CD14-positive monocyte (primary cell): Measurements from ENCODE around the gene KCTD2. TPM values are rescaled to one million over a fixed set of nuclear protein-coding genes. Genes with fewer than 3 reads are reported as not detected.
A peak's percentile ranks its signal among the peaks of the same experiment; 100 is the strongest.

Experiments used
- DNase-seq, 3 donors: peaks; one replicate each; pipeline ENCODE4 v3.0.0-alpha.2; 2011 to 2022
- H2AFZ ChIP-seq: 2 replicates; pipeline ENCODE4 v1.6.0; 2012; ENCODE audit warnings: mild to moderate bottlenecking, low read depth, low read length, inconsistent platforms; ENCODE audit not compliant: insufficient read depth, poor library complexity, severe bottlenecking
- H3K27ac ChIP-seq, 2 donors: 1 replicate in 1 of 2; 2 replicates in 1 of 2; pipeline ENCODE4 v1.5.1; 2012 to 2013; ENCODE audit warnings: low read length in 2 of 2, control low read depth in 1 of 2, inconsistent platforms in 1 of 2, low read depth in 1 of 2, mild to moderate bottlenecking in 1 of 2
- H3K27me3 ChIP-seq, 2 donors: one replicate each; pipeline versions ENCODE4 v1.6.0 to v1.6.1; 2011 to 2013; ENCODE audit warnings: low read length in 2 of 2; ENCODE audit not compliant: control insufficient read depth in 2 of 2, insufficient read depth in 2 of 2
- H3K36me3 ChIP-seq, 2 donors: replicated peaks in 1 of 2; 1 replicate in 1 of 2; 2 replicates in 1 of 2; pipeline versions ENCODE4 v1.5.1 to v1.6.1; 2012 to 2013; ENCODE audit warnings: low read length in 2 of 2, control low read depth in 1 of 2, inconsistent platforms in 1 of 2, mild to moderate bottlenecking in 1 of 2; ENCODE audit not compliant: insufficient read depth in 2 of 2, control insufficient read depth in 1 of 2
- H3K4me1 ChIP-seq, 2 donors: 1 replicate in 1 of 2; 2 replicates in 1 of 2; pipeline versions ENCODE4 v1.5.1 to v1.6.1; 2012 to 2013; ENCODE audit warnings: low read length in 2 of 2, control low read depth in 1 of 2, inconsistent platforms in 1 of 2, mild to moderate bottlenecking in 1 of 2, moderate library complexity in 1 of 2; ENCODE audit not compliant: insufficient read depth in 2 of 2, control insufficient read depth in 1 of 2
- H3K4me2 ChIP-seq: replicated peaks from 2 replicates; pipeline ENCODE3; 2012; ENCODE audit warnings: low read length, moderate library complexity, mild to moderate bottlenecking; ENCODE audit not compliant: poor library complexity, severe bottlenecking; ENCODE audit errors: extremely low read depth
- H3K4me3 ChIP-seq, 3 experiments: fragments of 200-600 bp in 1 of 3; sonication (generic) in 1 of 3; replicated peaks in 1 of 3; 1 replicate in 2 of 3; 2 replicates in 1 of 3; pipeline ENCODE4 v1.5.1; 2011 to 2013; ENCODE audit warnings: low read length in 3 of 3, mild to moderate bottlenecking in 3 of 3, control low read depth in 2 of 3, low read depth in 2 of 3, inconsistent platforms in 1 of 3, moderate library complexity in 1 of 3
- H3K79me2 ChIP-seq: 2 replicates; pipeline ENCODE4 v1.6.0; 2012; ENCODE audit warnings: mild to moderate bottlenecking, control low read depth, inconsistent platforms, low read length, moderate library complexity; ENCODE audit not compliant: insufficient read depth
- H3K9ac ChIP-seq: 2 replicates; pipeline ENCODE4 v1.6.0; 2017; ENCODE audit warnings: low read length, mild to moderate bottlenecking; ENCODE audit not compliant: insufficient read depth, poor library complexity, severe bottlenecking
- H3K9me3 ChIP-seq, 2 donors: replicated peaks in 1 of 2; 1 replicate in 1 of 2; 2 replicates in 1 of 2; pipeline versions ENCODE4 v1.5.1 to v1.6.1; 2012 to 2013; ENCODE audit warnings: low read length in 2 of 2, control low read depth in 1 of 2; ENCODE audit not compliant: control insufficient read depth in 1 of 2, insufficient read depth in 1 of 2
- H4K20me1 ChIP-seq: 2 replicates; pipeline ENCODE4 v1.6.0; 2012; ENCODE audit warnings: mild to moderate bottlenecking, low read length, control low read depth, moderate library complexity; ENCODE audit not compliant: insufficient read depth
- H3K27ac Mint-ChIP-seq, 7 donors: one replicate each; pipeline ENCODE4 v1.8.0; 2020; ENCODE audit warnings: mild to moderate bottlenecking in 7 of 7, mixed read lengths in 7 of 7, moderate library complexity in 6 of 7, inconsistent platforms in 2 of 7
- H3K27me3 Mint-ChIP-seq, 3 donors: one replicate each; pipeline ENCODE4 v1.8.0; 2021 to 2022; ENCODE audit warnings: low read depth in 3 of 3, mild to moderate bottlenecking in 3 of 3, mixed read lengths in 3 of 3, moderate library complexity in 3 of 3, inconsistent platforms in 1 of 3
- H3K36me3 Mint-ChIP-seq, 2 donors: one replicate each; pipeline ENCODE4 v1.8.0; 2020; ENCODE audit warnings: mixed read lengths in 2 of 2, inconsistent platforms in 1 of 2, mild to moderate bottlenecking in 1 of 2
- H3K4me1 Mint-ChIP-seq: one replicate; pipeline ENCODE4 v1.8.0; 2020; ENCODE audit warnings: mild to moderate bottlenecking, mixed read lengths
- H3K4me3 Mint-ChIP-seq, 2 donors: one replicate each; pipeline ENCODE4 v1.8.0; 2020; ENCODE audit warnings: mild to moderate bottlenecking in 2 of 2, mixed read lengths in 2 of 2, moderate library complexity in 1 of 2
- H3K9me3 Mint-ChIP-seq, 7 donors: one replicate each; pipeline ENCODE4 v1.8.0; 2020 to 2022; ENCODE audit warnings: mixed read lengths in 7 of 7, mild to moderate bottlenecking in 6 of 7, moderate library complexity in 6 of 7, inconsistent platforms in 2 of 7
- CTCF ChIP-seq: fragments of 200-600 bp; IDR thresholded peaks from one replicate; pipeline ENCODE4 v1.8.0; 2022; ENCODE audit warnings: antibody characterized with exemption, mild to moderate bottlenecking
- WGBS: methylation state at CpG from one replicate; pipeline ENCODE4 v1.1.5; 2013; ENCODE audit warnings: missing lambda C conversion rate; ENCODE audit not compliant: insufficient coverage; 5-methylcytosine and 5-hydroxymethylcytosine counted together
- intact Hi-C, 2 donors: fragments of 100-400 bp; cut with micrococcal nuclease; formaldehyde crosslinking; loops; one replicate each; pipeline versions ENCODE4 v1.15.0 to v1.15.1; 2023
- polyA minus RNA-seq: library from RNA; depleted of rRNA, polyadenylated mRNA; stranded (reverse); fragments of >200 nt; gene quantifications from 2 replicates; pipeline ENCODE4 v1.2.3, GENCODE V29; 2012
- polyA plus RNA-seq, 3 donors: library from polyadenylated mRNA; depleted of rRNA in 1 of 3; unstranded in 2 of 3; stranded (reverse) in 1 of 3; fragments of 300-500 nt in 2 of 3; fragments of >200 nt in 1 of 3; fragmentation: Illumina TruSeq in 2 of 3; gene quantifications; 1 replicate in 2 of 3; 2 replicates in 1 of 3; pipeline ENCODE4 v1.2.3, GENCODE V29; 2012 to 2021
- total RNA-seq, 12 experiments: library from RNA in 1 of 12; stranded (reverse) in 1 of 12; fragments of 120-200 nt in 1 of 12; gene quantifications; one replicate each; pipeline ENCODE4 v1.2.4 and lab custom pipeline; 2013 to 2026; ENCODE audit warnings: mixed read lengths in 6 of 12, inconsistent platforms in 1 of 12

Gene KCTD2
- total RNA-seq (2013): 11.5 TPM
- polyA plus RNA-seq (10 to 100 TPM in 1 of 3 donors, 1 to 10 TPM in 2; 2.8 to 17.0 (median 2.9) TPM), polyA minus RNA-seq (3.0 and 4.9 TPM in 2 replicates), total RNA-seq (lab: John Stamatoyannopoulos, UW) (9.2 to 25.0 (median 16.9) reads per million in 11 experiments)

GRCh38 chr17:75046407-75047289 lies at the start of gene KCTD2, which contains the start of gene ATP5PD:
Gene KCTD2 (plus strand): TSS chr17:75047225. CDS start chr17:75047251, 26 bp downstream.
Gene ATP5PD (minus strand): TSS chr17:75046969. CDS start chr17:75042650, 4,319 bp downstream.
- peak; percentile 94 to 96 (median 94) for DNase-seq
- peak within 1 kb of the TSS; percentile 93 to 98 (median 97) for H3K27ac Mint-ChIP-seq
- intact Hi-C loops: loop anchor here (5.0 kb wide), 1 partner anchor 136 kb away; the partner anchor contains the start of gene SUMO2 (in 2 of the 2)
- WGBS: under 1% methylated on average over 43 of the region's 72 CpGs
- peak within 1 kb of the TSS; percentile 92 to 94 for H3K4me3 Mint-ChIP-seq
- H3K79me2 ChIP-seq: peaks cover 41% of the 10 kb centered on the region
- H3K27me3 ChIP-seq: no peaks in the 10 kb centered on the region
- H3K36me3 ChIP-seq: peaks cover 20 to 31% of the 10 kb centered on the region in 2 donors
- peak within 1 kb of the TSS; percentile 96 for H3K27ac ChIP-seq
- peak within 1 kb of the TSS; percentile 97 for H2AFZ ChIP-seq
- no peaks in the 10 kb centered on the region for H3K9me3 Mint-ChIP-seq
- TF ChIP-seq CTCF: no peak
- H3K4me2 ChIP-seq: peak within 1 kb of the TSS; percentile 88
- H3K4me1 ChIP-seq: peaks cover 18 to 25% of the 10 kb centered on the region in 2 donors
- no peaks in the 10 kb centered on the region for H3K9me3 ChIP-seq
- H3K36me3 Mint-ChIP-seq: peaks cover 16 to 35% of the 10 kb centered on the region in 2 donors
- peak within 1 kb of the TSS; percentile 57 to 100 (median 97) for H3K4me3 ChIP-seq
- H3K27me3 Mint-ChIP-seq: peaks cover 0 to 2% (median 0%) of the 10 kb centered on the region in 3 donors
- peaks cover 23% of the 10 kb centered on the region for H3K4me1 Mint-ChIP-seq
- peaks cover 12% of the 10 kb centered on the region for H4K20me1 ChIP-seq
- H3K9ac ChIP-seq: peak within 1 kb of the TSS; percentile 97

- Mint-ChIP-seq H3K4me1 (peaks cover 15% of the 10 kb centered on the region), H3K4me3 (no peak overlapping the region), H3K27me3 (peaks cover 2 to 3% (median 2%) of the 10 kb centered on the region in 3 donors), H3K36me3 (no peaks in the 10 kb centered on the region), H3K27ac (no peak overlapping the region), H3K9me3 (peaks cover 0 to 2% (median 0%) of the 10 kb centered on the region in 7 donors)
- intact Hi-C loops: no loop called here
- H3K27ac ChIP-seq: no peak overlapping the region
- no peaks in the 10 kb centered on the region for H3K36me3 ChIP-seq
- WGBS: 74% methylated on average over 6 of the region's 6 CpGs
- TF ChIP-seq CTCF: no peak
- H3K9ac ChIP-seq: no peak overlapping the region
- H2AFZ ChIP-seq: no peak overlapping the region
- no peak overlapping the region for H3K4me3 ChIP-seq
- H3K4me1 ChIP-seq: no peaks in the 10 kb centered on the region
- H3K4me2 ChIP-seq: no peak overlapping the region
- no peaks in the 10 kb centered on the region for H3K79me2 ChIP-seq
- no peaks in the 10 kb centered on the region for H3K27me3 ChIP-seq
- no peak for DNase-seq
- no peaks in the 10 kb centered on the region for H3K9me3 ChIP-seq
- no peaks in the 10 kb centered on the region for H4K20me1 ChIP-seq
Observed at GRCh38 chr17:74998783-74999182, 48.2 kb upstream of the KCTD2 start.
